Gastrocnemius medialis (tissue), 4 donors: ENCODE measurements around the gene SPON1. TPM values are rescaled to one million over a fixed set of nuclear protein-coding genes. Genes with fewer than 3 reads are reported as not detected.

Experiments used
- ATAC-seq, 2 donors: fragments of 150-250 bp; one replicate each; pipeline ENCODE4 v1.9.1; 2016
- DNase-seq, 2 donors: peaks; one replicate each; pipeline ENCODE4 v3.0.0-alpha.2; 2019
- H3K27ac ChIP-seq, 4 donors: fragments of 200-600 bp; sonication (generic); 1 replicate in 1 of 4; 2 replicates in 3 of 4; pipeline ENCODE4 v1.5.1; 2016 to 2018; ENCODE audit warnings: mild to moderate bottlenecking in 2 of 4, moderate library complexity in 1 of 4
- H3K27me3 ChIP-seq, 3 donors: fragments of 200-600 bp; sonication (generic) in 2 of 3; 1 replicate in 1 of 3; 2 replicates in 2 of 3; pipeline versions ENCODE4 v1.5.1 to v1.6.0; 2016 to 2019; ENCODE audit warnings: mild to moderate bottlenecking in 1 of 3, moderate library complexity in 1 of 3
- H3K36me3 ChIP-seq, 2 donors: fragments of 200-600 bp; sonication (generic) in 1 of 2; one replicate each; pipeline ENCODE4 v1.5.1; 2017 to 2018
- H3K4me1 ChIP-seq, 2 donors: fragments of 200-600 bp; sonication (generic) in 1 of 2; one replicate each; pipeline ENCODE4 v1.5.1; 2016 to 2017; ENCODE audit warnings: mild to moderate bottlenecking in 2 of 2
- H3K4me3 ChIP-seq, 4 donors: fragments of 200-600 bp; sonication (generic) in 3 of 4; 1 replicate in 1 of 4; 2 replicates in 3 of 4; pipeline ENCODE4 v1.5.1; 2016 to 2019; ENCODE audit warnings: mild to moderate bottlenecking in 2 of 4
- H3K9me3 ChIP-seq, 3 donors: fragments of 200-600 bp; sonication (generic) in 2 of 3; 1 replicate in 1 of 3; 2 replicates in 2 of 3; pipeline ENCODE4 v1.5.1; 2016 to 2019
- POLR2A ChIP-seq, 2 donors: fragments of 450-650 bp; IDR thresholded peaks; one replicate each; pipeline ENCODE4 v1.6.1; 2017; ENCODE audit warnings: antibody characterized with exemption in 2 of 2, mild to moderate bottlenecking in 2 of 2, moderate library complexity in 2 of 2
- in situ Hi-C, 4 donors: fragments of 200-750 bp; cut with MboI; loops; one replicate each; pipeline versions ENCODE4 v1.15.0 to v1.8.0; 2017; ENCODE audit warnings: low sequenced_read_pairs in 4 of 4
- intact Hi-C: fragments of 100-400 bp; cut with DNase I; formaldehyde crosslinking; loops from one replicate; pipeline ENCODE4 v1.15.1; 2023; ENCODE audit warnings: low total_unique reads
- total RNA-seq, 4 donors: library from RNA; depleted of rRNA; stranded (reverse); fragments of >200 nt; gene quantifications; one replicate each; pipeline versions ENCODE4 v1.1.0 to v1.2.3, GENCODE V29; 2016
- TF ChIP-seq, protein P1 (sequence below), 5 experiments: fragments of 450-650 bp in 3 of 5; fragments of 200-600 bp in 2 of 5; sonication (generic) in 2 of 5; IDR thresholded peaks in 4 of 5; conservative IDR thresholded peaks in 1 of 5; 1 replicate in 4 of 5; 2 replicates in 1 of 5; pipeline ENCODE4 v1.5.1; 2016 to 2019; ENCODE audit warnings: antibody characterized with exemption in 5 of 5, mild to moderate bottlenecking in 3 of 5, moderate library complexity in 3 of 5

SPON1 gene
- total RNA-seq, 4 donors from 2014 or later = 0.10 to 1.6 (median 0.36) TPM

- in situ Hi-C loops = no loop called here
- H3K4me1 ChIP-seq = no peaks in the 10 kb centered on the region
- DNase-seq (no peak), ATAC-seq (no peak)
- H3K36me3 ChIP-seq = no peaks in the 10 kb centered on the region
- no peaks in the 10 kb centered on the region for H3K27me3 ChIP-seq
- no peak overlapping the region for H3K4me3 ChIP-seq
- intact Hi-C loops = no loop called here
- no peaks in the 10 kb centered on the region for H3K9me3 ChIP-seq
- no peak overlapping the region for H3K27ac ChIP-seq
- TF ChIP-seq, protein P1, sequence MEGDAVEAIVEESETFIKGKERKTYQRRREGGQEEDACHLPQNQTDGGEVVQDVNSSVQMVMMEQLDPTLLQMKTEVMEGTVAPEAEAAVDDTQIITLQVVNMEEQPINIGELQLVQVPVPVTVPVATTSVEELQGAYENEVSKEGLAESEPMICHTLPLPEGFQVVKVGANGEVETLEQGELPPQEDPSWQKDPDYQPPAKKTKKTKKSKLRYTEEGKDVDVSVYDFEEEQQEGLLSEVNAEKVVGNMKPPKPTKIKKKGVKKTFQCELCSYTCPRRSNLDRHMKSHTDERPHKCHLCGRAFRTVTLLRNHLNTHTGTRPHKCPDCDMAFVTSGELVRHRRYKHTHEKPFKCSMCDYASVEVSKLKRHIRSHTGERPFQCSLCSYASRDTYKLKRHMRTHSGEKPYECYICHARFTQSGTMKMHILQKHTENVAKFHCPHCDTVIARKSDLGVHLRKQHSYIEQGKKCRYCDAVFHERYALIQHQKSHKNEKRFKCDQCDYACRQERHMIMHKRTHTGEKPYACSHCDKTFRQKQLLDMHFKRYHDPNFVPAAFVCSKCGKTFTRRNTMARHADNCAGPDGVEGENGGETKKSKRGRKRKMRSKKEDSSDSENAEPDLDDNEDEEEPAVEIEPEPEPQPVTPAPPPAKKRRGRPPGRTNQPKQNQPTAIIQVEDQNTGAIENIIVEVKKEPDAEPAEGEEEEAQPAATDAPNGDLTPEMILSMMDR (IDR thresholded peaks at IDR 0.05 in 4 of 5, conservative IDR thresholded peaks at IDR 0.05 in 1 of 5) = no peak
- no peak for TF ChIP-seq POLR2A (IDR thresholded peaks at IDR 0.05)
These were observed 22.3 kb upstream of the SPON1 start for GRCh38 chr11:13939961-13940906.

- Histone ChIP-seq H3K4me3 (no peak overlapping the region), H3K9me3 (no peaks in the 10 kb centered on the region), H3K27ac (no peak overlapping the region), H3K4me1 (no peaks in the 10 kb centered on the region), H3K27me3 (no peaks in the 10 kb centered on the region), H3K36me3 (no peaks in the 10 kb centered on the region)
- in situ Hi-C loops = no loop called here
- no peak for DNase-seq
- intact Hi-C loops = no loop called here
- no peak for ATAC-seq
- no peak for TF ChIP-seq POLR2A (IDR thresholded peaks at IDR 0.05)
- TF ChIP-seq, protein P1 (IDR thresholded peaks at IDR 0.05 in 4 of 5, conservative IDR thresholded peaks at IDR 0.05 in 1 of 5) = no peak
These were observed 21.6 kb upstream of the SPON1 start for GRCh38 chr11:13940907-13941256.

- Histone ChIP-seq H3K27ac (no peak overlapping the region), H3K36me3 (no peaks in the 10 kb centered on the region), H3K4me1 (no peaks in the 10 kb centered on the region), H3K27me3 (no peaks in the 10 kb centered on the region), H3K9me3 (no peaks in the 10 kb centered on the region), H3K4me3 (no peak overlapping the region)
- TF ChIP-seq POLR2A (IDR thresholded peaks at IDR 0.05) = no peak
- TF ChIP-seq, protein P1 (IDR thresholded peaks at IDR 0.05 in 4 of 5, conservative IDR thresholded peaks at IDR 0.05 in 1 of 5) = no peak
- intact Hi-C loops (no loop called here), in situ Hi-C loops (no loop called here)
- ATAC-seq (no peak), DNase-seq (no peak)
These were observed 20.7 kb upstream of the SPON1 start for GRCh38 chr11:13941775-13942174.

DNA sequence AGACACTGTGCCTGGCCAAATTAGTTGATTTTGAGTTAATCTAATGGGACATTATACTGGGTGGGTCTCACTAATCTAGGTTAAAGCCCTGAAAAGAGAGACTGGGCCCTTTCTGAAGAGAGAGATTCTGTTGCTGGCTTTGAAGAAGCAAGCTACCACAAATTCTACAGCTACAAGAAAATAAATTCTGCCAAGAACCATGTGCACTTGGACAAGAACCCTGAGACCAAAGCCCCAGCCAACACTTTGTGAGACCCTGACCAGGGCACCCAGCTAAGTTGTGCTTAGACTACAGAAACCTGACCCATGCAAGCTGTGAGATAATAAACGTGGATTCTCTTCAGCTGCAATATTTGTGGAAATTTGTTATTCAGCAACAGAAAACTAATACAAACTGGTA, 20.1 kb upstream of the SPON1 start:
- H3K4me1 ChIP-seq = no peaks in the 10 kb centered on the region
- intact Hi-C loops = no loop called here
- H3K27ac ChIP-seq = no peak overlapping the region
- H3K27me3 ChIP-seq = no peaks in the 10 kb centered on the region
- no peak overlapping the region for H3K4me3 ChIP-seq
- in situ Hi-C loops = no loop called here
- no peaks in the 10 kb centered on the region for H3K36me3 ChIP-seq
- no peak for TF ChIP-seq POLR2A (IDR thresholded peaks at IDR 0.05)
- TF ChIP-seq, protein P1 (IDR thresholded peaks at IDR 0.05 in 4 of 5, conservative IDR thresholded peaks at IDR 0.05 in 1 of 5) = no peak
- no peaks in the 10 kb centered on the region for H3K9me3 ChIP-seq
- DNase-seq = no peak
- ATAC-seq = no peak
